SK-N-MC (cell line): ENCODE data around the gene ACAT2.
"Not testable (repeated sequence)": the region's sequence is repeated elsewhere in the genome, so short reads cannot be mapped to it uniquely, and the experiment has no call there.

Source experiments
- FOXP2 ChIP-seq: optimal IDR thresholded peaks from 2 replicates; pipeline ENCODE3; 2011; ENCODE audit warnings: mild to moderate bottlenecking, moderate library complexity; ENCODE audit not compliant: insufficient read depth; ENCODE audit errors: extremely low read length, control extremely low read depth
- POLR2AphosphoS5 ChIP-seq: IDR thresholded peaks from 2 replicates; pipeline ENCODE4 v1.6.1; 2012; ENCODE audit warnings: mild to moderate bottlenecking, low read depth, low read length, borderline replicate concordance

DNA sequence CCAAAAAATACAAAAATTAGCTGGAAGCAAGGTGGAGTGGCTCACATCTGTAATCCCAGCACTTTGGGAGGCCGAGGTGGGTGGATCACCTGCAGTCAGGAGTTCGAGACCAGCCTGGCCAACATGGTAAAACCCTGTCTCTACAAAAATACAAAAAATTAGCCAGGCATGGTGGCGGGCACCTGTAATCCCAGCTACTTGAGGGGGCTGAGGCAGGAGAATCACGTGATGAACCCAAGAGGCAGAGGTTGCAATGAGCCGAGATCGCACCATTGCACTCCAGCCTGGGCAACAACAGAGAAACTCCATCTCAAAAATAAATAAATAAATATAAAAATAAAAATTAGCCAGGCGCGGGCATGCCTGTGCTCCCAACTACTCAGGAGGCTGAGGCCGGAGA, 62.8 kb downstream of the ACAT2 start:
- not testable (repeated sequence) for TF ChIP-seq POLR2AphosphoS5, FOXP2
